Endothelial cell (in vitro differentiated cells): ENCODE measurements around the gene RNF123. TPM values are rescaled to one million over a fixed set of nuclear protein-coding genes. Genes with fewer than 3 reads are reported as not detected.
"Not testable (repeated sequence)": the region's sequence is repeated elsewhere in the genome, so short reads cannot be mapped to it uniquely, and the experiment has no call there.

Experiments used
- DNase-seq: peaks from one replicate; pipeline ENCODE4 v3.0.0; 2021; ENCODE audit warnings: low spot score
- H3K27ac Mint-ChIP-seq: one replicate; pipeline ENCODE4 v1.8.0; 2021; ENCODE audit warnings: mixed read lengths, inconsistent platforms; ENCODE audit not compliant: unreplicated experiment
- H3K27me3 Mint-ChIP-seq: one replicate; pipeline ENCODE4 v1.8.0; 2021; ENCODE audit warnings: mild to moderate bottlenecking, moderate library complexity, mixed read lengths, inconsistent platforms; ENCODE audit not compliant: unreplicated experiment
- H3K36me3 Mint-ChIP-seq: one replicate; pipeline ENCODE4 v1.8.0; 2021; ENCODE audit warnings: mild to moderate bottlenecking, low read depth, mixed read lengths, inconsistent platforms; ENCODE audit not compliant: unreplicated experiment
- H3K4me1 Mint-ChIP-seq: one replicate; pipeline ENCODE4 v1.8.0; 2021; ENCODE audit warnings: mild to moderate bottlenecking, mixed read lengths, inconsistent platforms; ENCODE audit not compliant: unreplicated experiment
- H3K4me3 Mint-ChIP-seq: one replicate; pipeline ENCODE4 v1.8.0; 2021; ENCODE audit warnings: mild to moderate bottlenecking, mixed read lengths, inconsistent platforms; ENCODE audit not compliant: unreplicated experiment
- H3K9me3 Mint-ChIP-seq: one replicate; pipeline ENCODE4 v1.8.0; 2021; ENCODE audit warnings: mixed read lengths, inconsistent platforms; ENCODE audit not compliant: unreplicated experiment
- total RNA-seq: library from RNA; stranded (reverse); fragmentation: NEBNext Ultra II Directional; extraction: Animal tissue kit (Norgen Biotek cat#: 25700); gene quantifications from one replicate; pipeline ENCODE4 v1.2.1, GENCODE V29; 2021; ENCODE audit not compliant: unreplicated experiment
- TF ChIP-seq, protein P1 (sequence below): fragments of 200-600 bp; sonication (generic); IDR thresholded peaks from one replicate; pipeline ENCODE4 v1.5.0; 2021; ENCODE audit warnings: antibody characterized with exemption; ENCODE audit not compliant: unreplicated experiment

The RNF123 gene
- total RNA-seq, 1 donor from 2014 or later, result 42.3 TPM

DNA sequence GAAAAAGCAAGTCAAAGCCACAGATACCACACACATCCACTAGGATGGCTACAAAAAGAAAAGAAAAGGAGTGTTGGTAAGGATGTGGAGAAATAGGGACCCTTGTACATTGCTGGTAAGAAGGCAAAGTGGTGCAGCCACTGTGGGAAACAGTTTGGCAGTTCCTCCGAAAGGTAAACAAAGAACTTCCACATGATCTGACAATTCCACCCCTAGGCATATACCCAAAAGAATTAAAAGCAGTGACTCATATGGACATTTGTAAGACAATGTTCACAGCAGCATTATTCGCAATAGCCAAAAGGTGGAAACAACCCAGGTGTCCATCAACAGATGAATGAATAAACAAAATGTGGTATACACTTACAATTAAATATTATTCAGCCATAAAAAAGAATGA is 56.6 kb downstream of the RNF123 start:
- Mint-ChIP-seq H3K27me3 (no peaks in the 10 kb centered on the region), H3K27ac (no peak overlapping the region), H3K36me3 (peaks cover 9% of the 10 kb centered on the region), H3K4me1 (no peaks in the 10 kb centered on the region), H3K9me3 (no peaks in the 10 kb centered on the region), H3K4me3 (no peak overlapping the region)
- TF ChIP-seq, protein P1, sequence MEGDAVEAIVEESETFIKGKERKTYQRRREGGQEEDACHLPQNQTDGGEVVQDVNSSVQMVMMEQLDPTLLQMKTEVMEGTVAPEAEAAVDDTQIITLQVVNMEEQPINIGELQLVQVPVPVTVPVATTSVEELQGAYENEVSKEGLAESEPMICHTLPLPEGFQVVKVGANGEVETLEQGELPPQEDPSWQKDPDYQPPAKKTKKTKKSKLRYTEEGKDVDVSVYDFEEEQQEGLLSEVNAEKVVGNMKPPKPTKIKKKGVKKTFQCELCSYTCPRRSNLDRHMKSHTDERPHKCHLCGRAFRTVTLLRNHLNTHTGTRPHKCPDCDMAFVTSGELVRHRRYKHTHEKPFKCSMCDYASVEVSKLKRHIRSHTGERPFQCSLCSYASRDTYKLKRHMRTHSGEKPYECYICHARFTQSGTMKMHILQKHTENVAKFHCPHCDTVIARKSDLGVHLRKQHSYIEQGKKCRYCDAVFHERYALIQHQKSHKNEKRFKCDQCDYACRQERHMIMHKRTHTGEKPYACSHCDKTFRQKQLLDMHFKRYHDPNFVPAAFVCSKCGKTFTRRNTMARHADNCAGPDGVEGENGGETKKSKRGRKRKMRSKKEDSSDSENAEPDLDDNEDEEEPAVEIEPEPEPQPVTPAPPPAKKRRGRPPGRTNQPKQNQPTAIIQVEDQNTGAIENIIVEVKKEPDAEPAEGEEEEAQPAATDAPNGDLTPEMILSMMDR, result no peak
- DNase-seq, result no peak

DNA sequence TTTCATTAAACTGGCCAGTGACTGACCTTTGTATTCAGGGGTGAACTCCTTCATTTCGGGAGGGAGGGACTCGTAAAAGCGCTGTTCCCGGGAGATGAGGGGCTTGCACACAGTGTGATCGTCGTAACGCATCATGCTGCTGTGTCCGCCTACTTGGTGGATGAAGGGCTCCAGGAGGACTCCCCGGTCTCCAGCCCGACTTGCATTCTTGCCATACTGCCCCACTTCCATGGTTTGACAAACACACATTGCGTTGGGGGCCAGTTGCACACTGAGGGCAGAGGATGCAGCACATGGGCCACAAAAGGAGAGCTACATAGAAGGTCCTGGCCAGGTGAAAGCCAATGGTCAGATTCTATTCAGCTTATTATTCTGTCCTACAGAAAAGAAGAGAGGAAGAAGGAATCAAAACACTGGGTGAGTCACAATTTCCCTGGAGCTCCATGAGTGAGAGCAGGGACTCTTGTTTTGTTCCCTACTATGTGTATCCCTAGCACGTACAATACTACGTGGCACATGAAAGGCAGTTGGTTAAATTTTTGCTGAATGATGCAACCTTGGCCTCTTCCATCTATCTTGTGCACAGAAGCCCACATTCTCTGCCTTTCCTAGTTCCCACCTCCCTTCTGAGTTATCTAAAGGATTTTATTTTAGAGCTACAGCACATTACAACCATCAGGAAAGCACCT is 58.6 kb downstream of the RNF123 start:
- Mint-ChIP-seq H3K27ac (no peak overlapping the region), H3K4me1 (no peaks in the 10 kb centered on the region), H3K36me3 (peaks cover 10% of the 10 kb centered on the region), H3K9me3 (no peaks in the 10 kb centered on the region), H3K27me3 (no peaks in the 10 kb centered on the region), H3K4me3 (no peak overlapping the region)
- TF ChIP-seq, protein P1, result no peak
- no peak for DNase-seq

DNA sequence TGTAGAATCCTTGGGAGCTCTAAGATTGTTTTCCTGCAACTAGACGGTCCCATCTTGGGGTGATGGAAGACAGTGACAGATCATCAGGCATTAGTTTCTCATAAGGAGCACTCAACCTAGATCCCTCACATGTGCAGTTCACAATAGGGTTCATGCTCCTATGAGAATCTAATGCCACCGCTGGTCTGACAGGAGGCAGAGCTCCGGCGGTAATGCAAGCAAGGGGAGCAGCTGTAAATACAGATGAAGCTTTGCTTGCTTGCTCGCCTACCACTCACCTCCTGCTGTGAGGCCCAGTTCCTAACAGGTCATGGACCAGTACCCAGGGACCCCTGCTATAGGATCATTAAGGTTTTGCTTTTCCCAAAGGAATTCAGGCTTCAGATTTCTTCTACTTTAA is 59.5 kb downstream of the RNF123 start:
- H3K36me3 Mint-ChIP-seq, result peaks cover 12% of the 10 kb centered on the region
- H3K4me1 Mint-ChIP-seq, H3K4me3 Mint-ChIP-seq, H3K27ac Mint-ChIP-seq, DNase-seq, H3K9me3 Mint-ChIP-seq, H3K27me3 Mint-ChIP-seq: not testable (repeated sequence)

DNA sequence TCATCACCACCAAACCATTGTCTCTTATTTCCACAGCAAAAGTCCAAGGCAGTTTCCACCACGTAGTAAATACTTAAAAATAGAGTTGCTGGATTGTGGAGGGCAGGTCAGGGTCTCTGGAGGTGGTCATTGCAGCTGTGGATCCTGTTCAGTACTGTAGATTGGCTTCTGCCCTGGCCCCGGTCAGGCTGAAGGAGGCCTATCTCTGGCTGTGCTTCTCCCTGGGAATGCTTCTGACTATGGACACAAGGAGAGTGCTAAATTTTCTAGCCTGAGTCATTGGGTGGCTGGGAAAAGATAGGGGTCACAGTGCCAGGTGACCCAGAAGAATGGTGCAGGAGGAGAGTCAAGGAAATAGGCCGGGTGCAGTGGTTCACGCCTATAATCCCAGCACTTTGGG is 60.7 kb downstream of the RNF123 start:
- H3K27me3 Mint-ChIP-seq, result no peaks in the 10 kb centered on the region
- H3K4me3 Mint-ChIP-seq, result no peak overlapping the region
- TF ChIP-seq, protein P1, result no peak

DNA sequence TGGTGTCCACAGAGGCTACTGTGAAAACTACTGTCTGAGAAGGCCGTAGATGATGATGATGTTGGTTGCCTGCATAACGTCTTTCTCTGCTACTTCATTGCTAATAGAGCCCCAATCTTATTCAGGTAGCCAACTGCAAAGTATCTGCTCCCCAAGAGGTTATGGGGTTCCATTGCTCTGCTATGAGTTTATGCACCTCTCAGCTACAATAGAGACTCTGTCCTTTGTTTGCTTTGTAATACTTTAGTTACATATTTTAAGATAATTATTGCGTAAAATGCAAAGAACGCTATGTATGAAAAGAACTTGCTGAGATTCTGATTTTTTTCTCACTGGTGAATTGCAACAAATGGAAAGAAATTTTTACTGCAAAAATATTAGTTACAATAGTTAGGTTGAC is 62.1 kb downstream of the RNF123 start:
- no peak for DNase-seq
- H3K9me3 Mint-ChIP-seq, result no peaks in the 10 kb centered on the region
- TF ChIP-seq, protein P1, result no peak
- no peak overlapping the region for H3K4me3 Mint-ChIP-seq
- peaks cover 9% of the 10 kb centered on the region for H3K4me1 Mint-ChIP-seq
- H3K36me3 Mint-ChIP-seq, result peaks cover 9% of the 10 kb centered on the region
- H3K27ac Mint-ChIP-seq, result no peak overlapping the region
- H3K27me3 Mint-ChIP-seq, result no peaks in the 10 kb centered on the region

More for the DNA sequence above, 60.7 kb downstream of the RNF123 start:
- Mint-ChIP-seq H3K9me3 (no peaks in the 10 kb centered on the region), H3K36me3 (peaks cover 12% of the 10 kb centered on the region), H3K4me1 (no peaks in the 10 kb centered on the region), H3K27ac (no peak overlapping the region)
- DNase-seq, result no peak
